Nephron progenitor cell (in vitro differentiated cells): Measurements from ENCODE around the gene CYTH4.

Source experiments
- DNase-seq: peaks from one replicate; pipeline ENCODE4 v3.0.0; 2021
- H3K27ac Mint-ChIP-seq: 2 replicates; pipeline ENCODE4 v1.8.0; 2021; ENCODE audit warnings: mild to moderate bottlenecking, moderate library complexity, mixed read lengths
- H3K27me3 Mint-ChIP-seq: 2 replicates; pipeline ENCODE4 v1.8.0; 2021; ENCODE audit warnings: mild to moderate bottlenecking, low read depth, mixed read lengths; ENCODE audit not compliant: poor library complexity
- H3K36me3 Mint-ChIP-seq: 2 replicates; pipeline ENCODE4 v1.8.0; 2021; ENCODE audit warnings: low read depth, mixed read lengths
- H3K4me1 Mint-ChIP-seq: 2 replicates; pipeline ENCODE4 v1.8.0; 2021; ENCODE audit warnings: mixed read lengths
- H3K4me3 Mint-ChIP-seq: 2 replicates; pipeline ENCODE4 v1.8.0; 2021; ENCODE audit warnings: mild to moderate bottlenecking, moderate library complexity, mixed read lengths
- H3K9me3 Mint-ChIP-seq: 2 replicates; pipeline ENCODE4 v1.8.0; 2021; ENCODE audit warnings: mild to moderate bottlenecking, moderate library complexity, mixed read lengths
- TF ChIP-seq, protein P1 (sequence below): fragments of 200-600 bp; sonication (generic); IDR thresholded peaks from 2 replicates; pipeline ENCODE4 v1.5.0; 2021; ENCODE audit warnings: antibody characterized with exemption

The CYTH4 gene

GRCh38 chr22:37242395-37242918 is 39.9 kb upstream of the CYTH4 start:
- TF ChIP-seq, protein P1, sequence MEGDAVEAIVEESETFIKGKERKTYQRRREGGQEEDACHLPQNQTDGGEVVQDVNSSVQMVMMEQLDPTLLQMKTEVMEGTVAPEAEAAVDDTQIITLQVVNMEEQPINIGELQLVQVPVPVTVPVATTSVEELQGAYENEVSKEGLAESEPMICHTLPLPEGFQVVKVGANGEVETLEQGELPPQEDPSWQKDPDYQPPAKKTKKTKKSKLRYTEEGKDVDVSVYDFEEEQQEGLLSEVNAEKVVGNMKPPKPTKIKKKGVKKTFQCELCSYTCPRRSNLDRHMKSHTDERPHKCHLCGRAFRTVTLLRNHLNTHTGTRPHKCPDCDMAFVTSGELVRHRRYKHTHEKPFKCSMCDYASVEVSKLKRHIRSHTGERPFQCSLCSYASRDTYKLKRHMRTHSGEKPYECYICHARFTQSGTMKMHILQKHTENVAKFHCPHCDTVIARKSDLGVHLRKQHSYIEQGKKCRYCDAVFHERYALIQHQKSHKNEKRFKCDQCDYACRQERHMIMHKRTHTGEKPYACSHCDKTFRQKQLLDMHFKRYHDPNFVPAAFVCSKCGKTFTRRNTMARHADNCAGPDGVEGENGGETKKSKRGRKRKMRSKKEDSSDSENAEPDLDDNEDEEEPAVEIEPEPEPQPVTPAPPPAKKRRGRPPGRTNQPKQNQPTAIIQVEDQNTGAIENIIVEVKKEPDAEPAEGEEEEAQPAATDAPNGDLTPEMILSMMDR, result no peak
- no peaks in the 10 kb centered on the region for H3K36me3 Mint-ChIP-seq
- no peaks in the 10 kb centered on the region for H3K9me3 Mint-ChIP-seq
- H3K27ac Mint-ChIP-seq, result peak overlapping the region; percentile 51
- H3K4me3 Mint-ChIP-seq, result no peak overlapping the region
- peaks cover 40% of the 10 kb centered on the region for H3K4me1 Mint-ChIP-seq
- DNase-seq, result no peak
- H3K27me3 Mint-ChIP-seq, result peaks cover 4% of the 10 kb centered on the region

DNA sequence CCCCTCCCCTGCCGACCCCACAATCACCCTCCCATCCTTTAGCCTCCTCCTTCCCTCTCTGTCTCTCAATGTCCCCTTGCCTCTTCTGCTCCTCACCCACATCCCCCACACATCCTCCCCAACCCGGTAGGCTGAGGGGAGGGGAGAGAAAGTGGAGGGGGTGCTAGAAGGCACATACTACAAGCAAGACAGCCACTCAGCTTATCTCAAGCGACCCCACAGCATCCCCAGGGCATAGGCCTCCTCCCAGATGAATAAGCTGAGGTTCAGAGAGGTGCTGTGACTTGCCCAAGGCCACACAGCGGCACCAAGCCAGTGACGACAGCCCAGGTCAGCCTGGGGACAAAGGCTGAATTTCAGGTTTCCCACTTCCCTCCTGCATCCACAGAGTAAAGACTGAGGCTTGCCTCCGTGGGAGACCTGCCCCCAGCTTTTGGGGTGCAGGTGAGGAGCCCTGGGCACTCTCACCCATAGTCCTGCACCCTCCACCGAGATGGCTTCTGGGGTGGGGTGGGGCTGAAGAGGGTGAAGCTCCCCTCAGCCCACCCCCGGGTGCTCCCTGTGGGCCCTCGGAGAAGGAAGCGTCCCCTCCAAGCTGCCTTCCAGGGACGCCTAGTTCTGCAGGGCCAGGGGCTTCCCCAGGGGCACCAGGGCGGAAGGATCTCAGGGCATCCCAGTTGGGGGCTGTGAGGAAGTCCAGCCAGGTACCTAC is 38.8 kb upstream of the CYTH4 start:
- Mint-ChIP-seq H3K9me3 (no peaks in the 10 kb centered on the region), H3K27ac (no peak overlapping the region), H3K27me3 (peaks cover 8% of the 10 kb centered on the region), H3K36me3 (no peaks in the 10 kb centered on the region), H3K4me3 (peak overlapping the region; percentile 68), H3K4me1 (peaks cover 33% of the 10 kb centered on the region)
- TF ChIP-seq, protein P1, result no peak
- DNase-seq, result no peak

DNA sequence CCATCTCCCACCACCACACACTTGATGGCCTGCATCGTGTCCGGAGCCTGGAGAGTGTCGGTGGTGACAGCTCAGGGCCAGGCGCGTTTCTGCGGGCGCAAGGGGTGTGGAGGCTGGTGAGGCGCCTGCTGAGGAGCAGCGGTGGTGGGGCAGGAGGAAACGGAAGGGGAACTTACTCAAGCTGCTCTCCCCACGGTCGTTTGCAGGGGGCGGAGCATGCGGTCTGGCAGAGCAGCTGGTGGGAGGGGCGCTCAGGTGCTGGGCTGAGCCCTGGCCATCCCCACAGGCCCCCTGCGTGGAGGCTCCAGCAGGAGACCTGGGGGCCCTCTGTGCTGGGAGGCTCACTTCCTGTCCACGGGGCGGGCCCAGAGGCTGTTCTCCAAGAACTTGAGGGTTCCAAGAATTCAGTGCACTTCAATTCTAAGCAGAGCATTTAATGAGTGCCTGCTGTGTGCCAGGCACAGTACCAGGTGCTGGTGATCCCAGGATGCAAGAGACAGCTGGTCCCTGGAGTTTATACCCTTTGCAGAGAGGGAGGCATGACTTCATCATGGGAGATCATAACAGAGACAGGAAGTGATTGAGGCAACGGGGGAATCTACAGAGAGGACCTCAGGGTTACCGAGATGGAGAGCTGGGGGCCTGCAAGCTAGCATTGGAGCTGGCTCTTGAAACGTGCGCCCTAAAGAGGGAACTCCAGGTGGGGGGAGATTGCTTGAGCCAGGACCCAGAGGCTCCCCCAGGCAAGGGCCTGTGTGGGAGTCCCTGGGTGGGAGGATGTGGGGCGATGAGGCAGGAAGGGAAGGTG is 38.0 kb upstream of the CYTH4 start, which contains the start of gene RAC2:
Gene RAC2 (minus strand): TSS at position 156 of the 808 bp plus-strand sequence. CDS start 121 bp downstream, at position 35.
- H3K9me3 Mint-ChIP-seq, result no peaks in the 10 kb centered on the region
- peak within 1 kb of the TSS; percentile 68 for H3K4me3 Mint-ChIP-seq
- H3K4me1 Mint-ChIP-seq, result peaks cover 33% of the 10 kb centered on the region
- H3K27ac Mint-ChIP-seq, result no peak within 1 kb of the TSS
- DNase-seq, result peak; percentile 55
- H3K27me3 Mint-ChIP-seq, result peaks cover 11% of the 10 kb centered on the region
- TF ChIP-seq, protein P1, result no peak
- H3K36me3 Mint-ChIP-seq, result no peaks in the 10 kb centered on the region

DNA sequence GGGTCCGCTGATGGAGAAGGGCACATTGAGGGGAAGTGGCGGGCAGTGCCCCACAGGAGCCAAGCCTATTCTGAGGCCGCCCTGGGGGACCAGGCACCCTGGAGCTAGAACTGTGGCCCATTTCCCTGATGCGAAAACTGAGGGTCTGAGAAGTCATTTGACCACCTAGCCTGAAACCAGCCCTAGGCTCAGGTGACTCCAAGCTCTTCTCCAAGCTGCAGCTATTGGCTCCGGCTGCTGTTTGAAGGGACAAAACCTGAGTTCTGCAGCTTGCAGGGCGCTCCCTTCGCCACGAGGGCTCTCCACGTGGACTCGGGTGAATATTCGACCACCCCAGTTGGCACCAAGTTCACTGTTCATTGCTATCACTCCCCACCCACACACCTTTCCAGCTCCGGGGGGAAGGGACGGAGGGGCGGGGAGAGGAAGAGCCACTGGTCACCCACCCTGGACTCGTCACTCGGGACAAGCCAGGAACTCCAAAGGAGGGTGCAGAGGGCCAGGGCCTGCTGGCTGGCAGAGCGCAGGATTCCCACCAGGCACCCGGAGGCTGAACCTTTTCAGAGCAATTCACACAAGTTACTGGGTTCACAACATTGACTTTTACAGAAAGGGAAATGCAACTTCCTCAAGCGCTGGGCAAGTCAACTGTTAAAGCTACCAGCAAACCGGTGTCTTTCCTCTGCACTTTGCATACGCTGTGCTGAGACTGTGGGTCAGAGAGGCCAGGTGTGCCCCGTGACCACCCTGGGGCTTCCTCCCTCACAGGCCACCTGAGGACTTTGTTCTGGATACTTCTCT is 37.2 kb upstream of the CYTH4 start:
- Mint-ChIP-seq H3K4me1 (peaks cover 32% of the 10 kb centered on the region), H3K9me3 (no peaks in the 10 kb centered on the region), H3K27ac (no peak overlapping the region), H3K27me3 (peaks cover 11% of the 10 kb centered on the region), H3K36me3 (no peaks in the 10 kb centered on the region), H3K4me3 (no peak overlapping the region)
- DNase-seq, result no peak
- TF ChIP-seq, protein P1, result no peak

- Mint-ChIP-seq H3K4me3 (no peak overlapping the region), H3K9me3 (no peaks in the 10 kb centered on the region), H3K27ac (no peak overlapping the region), H3K36me3 (no peaks in the 10 kb centered on the region), H3K4me1 (peaks cover 26% of the 10 kb centered on the region), H3K27me3 (peaks cover 11% of the 10 kb centered on the region)
- TF ChIP-seq, protein P1, result no peak
- no peak for DNase-seq
These were observed 36.6 kb upstream of the CYTH4 start for GRCh38 chr22:37245740-37246139.
